ENCODE data around the gene PLB1.

Gene PLB1

DNA sequence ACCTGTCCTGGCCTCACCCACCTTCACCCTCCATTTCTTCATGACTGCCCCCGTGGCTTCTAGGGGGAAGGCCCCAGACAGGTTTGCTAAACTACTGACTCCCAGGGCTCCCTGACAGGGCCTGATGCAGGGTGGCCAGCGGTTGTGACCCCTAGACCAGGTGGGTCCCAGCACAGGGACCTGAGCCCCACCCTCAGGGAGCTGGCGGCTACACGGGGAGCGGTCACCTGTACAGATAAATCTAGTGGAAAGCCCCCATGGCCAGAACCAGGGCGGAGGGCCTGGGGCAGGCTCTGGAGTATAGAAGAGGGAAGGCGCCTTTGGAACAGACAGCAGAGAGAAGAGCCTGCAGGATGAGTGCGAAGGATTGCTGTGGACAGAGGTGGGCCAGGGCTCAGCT, 42.5 kb upstream of the PLB1 start:
- peaks cover 0 to 7% (median 0%) of the 10 kb centered on the region in 4 donors for H3K4me1 ChIP-seq
- no peak overlapping the region for H3K4me3 ChIP-seq
- no peak overlapping the region for H3K27ac ChIP-seq
- intact Hi-C loops (cut with DNase I; ENCODE audit: low total_unique reads), result loop anchor here (5.0 kb wide), 2 partner anchors 701 to 751 kb away; no protein-coding TSS in a partner anchor
- H3K27me3 ChIP-seq, result no peaks in the 10 kb centered on the region
- DNase-seq, result no peak
- TF ChIP-seq, protein P1, sequence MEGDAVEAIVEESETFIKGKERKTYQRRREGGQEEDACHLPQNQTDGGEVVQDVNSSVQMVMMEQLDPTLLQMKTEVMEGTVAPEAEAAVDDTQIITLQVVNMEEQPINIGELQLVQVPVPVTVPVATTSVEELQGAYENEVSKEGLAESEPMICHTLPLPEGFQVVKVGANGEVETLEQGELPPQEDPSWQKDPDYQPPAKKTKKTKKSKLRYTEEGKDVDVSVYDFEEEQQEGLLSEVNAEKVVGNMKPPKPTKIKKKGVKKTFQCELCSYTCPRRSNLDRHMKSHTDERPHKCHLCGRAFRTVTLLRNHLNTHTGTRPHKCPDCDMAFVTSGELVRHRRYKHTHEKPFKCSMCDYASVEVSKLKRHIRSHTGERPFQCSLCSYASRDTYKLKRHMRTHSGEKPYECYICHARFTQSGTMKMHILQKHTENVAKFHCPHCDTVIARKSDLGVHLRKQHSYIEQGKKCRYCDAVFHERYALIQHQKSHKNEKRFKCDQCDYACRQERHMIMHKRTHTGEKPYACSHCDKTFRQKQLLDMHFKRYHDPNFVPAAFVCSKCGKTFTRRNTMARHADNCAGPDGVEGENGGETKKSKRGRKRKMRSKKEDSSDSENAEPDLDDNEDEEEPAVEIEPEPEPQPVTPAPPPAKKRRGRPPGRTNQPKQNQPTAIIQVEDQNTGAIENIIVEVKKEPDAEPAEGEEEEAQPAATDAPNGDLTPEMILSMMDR (IDR thresholded peaks at IDR 0.05), result no peak
- no peaks in the 10 kb centered on the region for H3K9me3 ChIP-seq
- H3K36me3 ChIP-seq, result no peaks in the 10 kb centered on the region

DNA sequence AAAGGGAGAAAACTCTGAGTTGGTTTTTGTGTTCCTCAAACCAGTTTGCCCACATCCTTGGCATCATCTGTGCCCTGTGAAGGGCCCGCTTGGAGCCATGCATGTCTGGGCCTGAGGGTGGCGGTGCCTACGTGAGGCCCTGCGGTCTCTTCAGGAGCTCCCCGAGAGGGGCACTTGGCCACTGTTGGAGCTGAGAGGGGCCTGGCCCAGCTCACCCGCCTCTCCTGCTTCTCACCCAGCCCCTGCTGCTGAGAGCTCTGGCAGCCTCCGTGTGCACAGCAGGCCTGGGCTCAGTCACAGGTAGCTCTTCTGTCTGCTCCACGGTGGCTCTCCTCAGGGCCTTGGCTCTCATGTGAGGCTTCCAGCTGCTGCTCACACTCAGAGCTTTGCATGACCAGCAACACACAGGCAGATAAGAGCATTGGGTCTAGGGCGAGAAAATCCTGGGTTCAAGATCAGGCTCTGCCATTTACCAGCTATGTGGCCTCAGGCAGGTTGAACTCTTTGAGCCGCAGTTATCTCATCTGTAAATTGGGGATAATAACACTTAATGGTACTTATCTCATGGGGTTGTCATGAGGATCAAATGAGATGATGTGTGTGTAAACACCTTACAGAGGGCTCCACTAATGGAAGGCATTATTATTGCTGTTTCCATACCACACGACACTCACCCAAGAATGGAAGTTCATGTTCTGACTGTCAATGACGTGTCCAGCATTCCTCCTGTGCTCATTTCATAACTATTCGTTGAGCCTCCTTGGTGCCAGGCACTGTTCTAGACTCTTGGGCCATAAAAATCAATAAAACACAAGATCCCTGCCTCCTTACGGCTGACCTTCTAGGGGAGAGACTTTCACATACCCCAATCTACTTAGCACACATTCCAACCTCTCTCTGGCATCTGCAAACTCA, 41.6 kb upstream of the PLB1 start:
- Histone ChIP-seq H3K4me3 (no peak overlapping the region), H3K36me3 (no peaks in the 10 kb centered on the region), H3K27ac (no peak overlapping the region), H3K9me3 (no peaks in the 10 kb centered on the region), H3K4me1 (no peaks in the 10 kb centered on the region), H3K27me3 (no peaks in the 10 kb centered on the region)
- TF ChIP-seq, protein P1 (IDR thresholded peaks at IDR 0.05), result no peak
- no peak for DNase-seq
- intact Hi-C loops (cut with DNase I; ENCODE audit: low total_unique reads), result loop anchor here (5.0 kb wide), 2 partner anchors 702 to 752 kb away; no protein-coding TSS in a partner anchor

DNA sequence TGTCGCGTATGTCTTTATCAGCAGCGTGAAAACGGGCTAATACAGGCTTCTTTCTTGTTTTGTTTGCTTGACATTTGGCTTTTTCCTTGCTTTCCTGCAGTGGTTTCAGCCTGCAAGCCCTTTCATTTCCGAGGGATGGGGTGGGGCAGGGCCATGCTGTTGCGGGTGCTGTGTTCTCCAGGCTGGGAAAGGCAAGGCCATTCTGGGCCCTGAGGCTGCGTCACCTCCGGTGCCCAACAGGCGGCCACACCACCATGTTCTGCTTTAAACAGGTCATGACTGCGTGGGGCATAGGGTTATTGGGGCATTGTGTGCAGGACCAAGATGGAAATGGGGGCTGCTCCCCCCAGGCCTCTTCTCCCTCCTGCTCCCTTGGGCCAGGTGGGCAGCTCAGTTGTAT, 38.6 kb upstream of the PLB1 start:
- Histone ChIP-seq H3K27me3 (no peaks in the 10 kb centered on the region), H3K36me3 (no peaks in the 10 kb centered on the region), H3K9me3 (no peaks in the 10 kb centered on the region), H3K4me3 (no peak overlapping the region), H3K27ac (no peak overlapping the region), H3K4me1 (no peaks in the 10 kb centered on the region)
- TF ChIP-seq, protein P1 (IDR thresholded peaks at IDR 0.05), result no peak
- DNase-seq, result no peak
- intact Hi-C loops (cut with DNase I; ENCODE audit: low total_unique reads), result no loop called here

DNA sequence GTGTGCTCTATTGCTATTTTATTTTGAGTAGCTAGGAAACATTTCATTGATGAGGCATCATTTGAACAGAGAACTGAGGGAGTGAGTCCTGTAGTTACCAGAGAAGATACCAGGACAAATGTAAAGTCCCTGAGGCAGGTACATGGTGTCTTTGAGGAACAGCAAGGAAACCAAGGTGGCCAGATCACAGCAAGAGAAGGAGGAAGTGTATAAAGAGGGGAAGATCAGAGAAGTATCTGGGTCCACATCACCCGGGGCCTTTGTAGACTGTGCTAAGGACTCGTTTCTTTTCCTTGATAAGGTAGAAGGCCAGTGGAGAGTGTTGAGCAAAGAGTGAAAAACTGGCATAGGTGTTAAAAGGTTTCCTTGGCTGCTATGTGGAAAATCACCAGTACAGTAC, 34.8 kb upstream of the PLB1 start:
- Histone ChIP-seq H3K9me3 (peaks cover 0 to 4% (median 0%) of the 10 kb centered on the region in 3 donors), H3K27ac (no peak overlapping the region), H3K4me3 (no peak overlapping the region), H3K36me3 (no peaks in the 10 kb centered on the region), H3K4me1 (no peaks in the 10 kb centered on the region), H3K27me3 (no peaks in the 10 kb centered on the region)
- no peak for DNase-seq
- intact Hi-C loops (cut with DNase I; ENCODE audit: low total_unique reads), result no loop called here
- TF ChIP-seq, protein P1 (IDR thresholded peaks at IDR 0.05), result no peak

DNA sequence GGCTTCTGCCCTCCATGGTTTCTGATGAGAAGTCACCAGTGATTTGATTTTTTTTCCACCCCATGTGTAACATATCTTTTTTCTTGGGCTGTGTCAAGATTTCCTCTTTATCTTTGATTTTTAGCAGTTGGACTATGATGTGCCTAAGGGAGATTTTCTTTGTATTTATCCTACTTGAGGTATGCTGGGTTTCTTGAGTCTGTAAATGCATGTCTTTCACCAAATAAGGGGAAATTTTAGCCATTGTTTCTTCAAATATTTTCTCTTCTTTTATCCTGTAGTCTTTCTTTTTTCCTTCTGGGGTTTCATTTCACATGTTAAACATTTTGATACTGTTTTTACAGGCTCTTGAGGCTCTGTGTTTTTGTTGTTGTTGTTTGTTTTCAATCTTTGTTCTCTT, 33.7 kb upstream of the PLB1 start:
- DNase-seq, result no peak
- Histone ChIP-seq H3K9me3 (peaks cover 0 to 4% (median 0%) of the 10 kb centered on the region in 3 donors), H3K27ac (no peak overlapping the region), H3K4me3 (no peak overlapping the region), H3K4me1 (no peaks in the 10 kb centered on the region), H3K27me3 (no peaks in the 10 kb centered on the region), H3K36me3 (no peaks in the 10 kb centered on the region)
- intact Hi-C loops (cut with DNase I; ENCODE audit: low total_unique reads), result no loop called here
- TF ChIP-seq, protein P1 (IDR thresholded peaks at IDR 0.05), result no peak

All from tibial artery (tissue), 4 donors.